Gastroesophageal sphincter (tissue), 4 donors: ENCODE data around the gene PNMA6A. TPM values are rescaled to one million over a fixed set of nuclear protein-coding genes. Genes with fewer than 3 reads are reported as not detected.
"Not testable (repeated sequence)": the region's sequence is repeated elsewhere in the genome, so short reads cannot be mapped to it uniquely, and the experiment has no call there.

Experiments
- ATAC-seq: fragments of 150-250 bp; one replicate; pipeline ENCODE4 v1.9.1; 2016; ENCODE audit warnings: mild to moderate bottlenecking, moderate library complexity
- H3K27ac ChIP-seq, 4 donors: fragments of 200-600 bp; sonication (generic) in 3 of 4; 1 replicate in 3 of 4; 2 replicates in 1 of 4; pipeline ENCODE4 v1.5.1; 2016 to 2019
- H3K27me3 ChIP-seq: fragments of 200-600 bp; sonication (generic); one replicate; pipeline ENCODE4 v1.5.1; 2019
- H3K36me3 ChIP-seq, 2 donors: fragments of 200-600 bp; sonication (generic); one replicate each; pipeline ENCODE4 v1.5.1; 2019; ENCODE audit warnings: control low read depth in 1 of 2
- H3K4me1 ChIP-seq, 3 donors: fragments of 200-600 bp; sonication (generic); 1 replicate in 2 of 3; 2 replicates in 1 of 3; pipeline ENCODE4 v1.5.1; 2016 to 2019; ENCODE audit warnings: control low read depth in 2 of 3
- H3K4me3 ChIP-seq, 2 donors: fragments of 200-600 bp; sonication (generic); one replicate each; pipeline ENCODE4 v1.5.1; 2019; ENCODE audit warnings: mild to moderate bottlenecking in 1 of 2, moderate library complexity in 1 of 2
- H3K9me3 ChIP-seq, 3 donors: fragments of 200-600 bp; sonication (generic); one replicate each; pipeline ENCODE4 v1.5.1; 2017 to 2019; ENCODE audit warnings: control low read depth in 2 of 3
- EP300 ChIP-seq: sonication (generic); formaldehyde crosslinking; IDR thresholded peaks from one replicate; pipeline ENCODE4 v1.6.1; 2017; ENCODE audit warnings: antibody characterized with exemption, mild to moderate bottlenecking
- POLR2A ChIP-seq, 2 donors: fragments of 450-650 bp; IDR thresholded peaks; one replicate each; pipeline ENCODE4 v1.6.1; 2017; ENCODE audit warnings: antibody characterized with exemption in 2 of 2, mild to moderate bottlenecking in 2 of 2, moderate library complexity in 1 of 2
- POLR2AphosphoS5 ChIP-seq: sonication (generic); formaldehyde crosslinking; IDR thresholded peaks from one replicate; pipeline ENCODE4 v1.6.1; 2017; ENCODE audit warnings: antibody characterized with exemption
- WGBS, 2 donors: methylation state at CpG; one replicate each; pipeline ENCODE4 v1.1.5; 2018; ENCODE audit warnings: low coverage in 1 of 2; 5-methylcytosine and 5-hydroxymethylcytosine counted together
- total RNA-seq, 4 donors: library from RNA; depleted of rRNA; stranded (reverse); fragments of >200 nt; gene quantifications; one replicate each; pipeline ENCODE4 v1.1.0, GENCODE V29; 2016
- TF ChIP-seq, protein P1 (sequence below), 4 experiments: fragments of 200-600 bp in 2 of 4; fragments of 450-650 bp in 2 of 4; sonication (generic) in 1 of 4; IDR thresholded peaks; one replicate each; pipeline ENCODE4 v1.5.1; 2017 to 2019; ENCODE audit warnings: antibody characterized with exemption in 4 of 4, mild to moderate bottlenecking in 2 of 4, moderate library complexity in 2 of 4

Gene PNMA6A
- total RNA-seq, 4 donors from 2014 or later, result 0.31 to 4.2 (median 2.3) TPM

DNA sequence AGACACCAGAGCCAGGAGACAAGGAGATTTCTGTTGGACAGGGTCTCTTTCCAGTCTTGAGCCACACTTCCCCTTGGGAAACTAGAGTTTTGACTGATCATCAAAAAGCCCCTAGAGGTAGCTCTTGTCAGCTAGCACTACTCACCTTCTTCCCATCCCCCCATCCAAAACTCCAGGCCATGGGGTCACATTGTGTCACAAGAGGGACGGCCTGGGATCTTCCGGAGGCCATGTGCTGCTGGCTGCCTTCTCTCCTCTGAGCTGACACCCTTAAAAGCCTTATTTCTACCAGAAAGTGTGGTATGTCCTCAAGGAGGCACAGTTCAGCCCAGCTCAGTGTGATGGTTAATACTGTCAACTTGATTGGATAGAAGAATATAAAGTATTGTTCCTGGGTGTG is 8.2 kb upstream of the PNMA6A start:
- Histone ChIP-seq H3K4me1 (no peaks in the 10 kb centered on the region), H3K27ac (no peak overlapping the region), H3K4me3 (no peak overlapping the region), H3K36me3 (no peaks in the 10 kb centered on the region), H3K9me3 (no peaks in the 10 kb centered on the region), H3K27me3 (peaks cover 10% of the 10 kb centered on the region)
- ATAC-seq, result no peak
- 17% methylated on average over 1 of the region's 2 CpGs; no CpG with 5 or more reads in 1 of the 2 donors for WGBS, 2 donors
- TF ChIP-seq POLR2AphosphoS5 (no peak), POLR2A (IDR thresholded peaks at IDR 0.05) (no peak), EP300 (no peak)
- TF ChIP-seq, protein P1, sequence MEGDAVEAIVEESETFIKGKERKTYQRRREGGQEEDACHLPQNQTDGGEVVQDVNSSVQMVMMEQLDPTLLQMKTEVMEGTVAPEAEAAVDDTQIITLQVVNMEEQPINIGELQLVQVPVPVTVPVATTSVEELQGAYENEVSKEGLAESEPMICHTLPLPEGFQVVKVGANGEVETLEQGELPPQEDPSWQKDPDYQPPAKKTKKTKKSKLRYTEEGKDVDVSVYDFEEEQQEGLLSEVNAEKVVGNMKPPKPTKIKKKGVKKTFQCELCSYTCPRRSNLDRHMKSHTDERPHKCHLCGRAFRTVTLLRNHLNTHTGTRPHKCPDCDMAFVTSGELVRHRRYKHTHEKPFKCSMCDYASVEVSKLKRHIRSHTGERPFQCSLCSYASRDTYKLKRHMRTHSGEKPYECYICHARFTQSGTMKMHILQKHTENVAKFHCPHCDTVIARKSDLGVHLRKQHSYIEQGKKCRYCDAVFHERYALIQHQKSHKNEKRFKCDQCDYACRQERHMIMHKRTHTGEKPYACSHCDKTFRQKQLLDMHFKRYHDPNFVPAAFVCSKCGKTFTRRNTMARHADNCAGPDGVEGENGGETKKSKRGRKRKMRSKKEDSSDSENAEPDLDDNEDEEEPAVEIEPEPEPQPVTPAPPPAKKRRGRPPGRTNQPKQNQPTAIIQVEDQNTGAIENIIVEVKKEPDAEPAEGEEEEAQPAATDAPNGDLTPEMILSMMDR (IDR thresholded peaks at IDR 0.05), result no peak

DNA sequence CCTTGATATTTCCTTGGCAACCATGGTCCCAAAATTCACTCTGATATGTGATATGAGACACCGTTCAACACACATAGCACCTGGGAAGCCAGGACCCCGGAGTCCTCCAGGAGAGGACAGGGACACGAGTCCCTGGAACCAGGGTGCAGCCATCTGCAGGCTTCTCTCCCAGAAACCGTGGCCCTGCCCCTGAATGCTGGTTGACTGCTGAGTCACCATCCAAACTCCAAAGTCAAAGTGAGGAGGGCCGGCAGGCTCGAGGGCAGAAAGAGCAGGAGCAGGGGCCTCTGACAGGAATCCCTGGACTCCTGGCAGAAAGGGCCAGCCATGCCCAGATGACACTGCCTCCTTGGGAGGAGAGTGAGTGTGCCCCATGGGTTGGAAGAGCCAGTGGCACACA is 6.9 kb upstream of the PNMA6A start:
- Histone ChIP-seq H3K9me3 (no peaks in the 10 kb centered on the region), H3K27ac (no peak overlapping the region), H3K27me3 (no peaks in the 10 kb centered on the region), H3K4me1 (no peaks in the 10 kb centered on the region), H3K4me3 (no peak overlapping the region), H3K36me3 (no peaks in the 10 kb centered on the region)
- ATAC-seq, result no peak
- no peak for TF ChIP-seq POLR2AphosphoS5
- no peak for TF ChIP-seq POLR2A (IDR thresholded peaks at IDR 0.05)
- TF ChIP-seq EP300, result no peak
- TF ChIP-seq, protein P1 (IDR thresholded peaks at IDR 0.05), result no peak
- 80% methylated on average over 1 of the region's 6 CpGs; no CpG with 5 or more reads in 1 of the 2 donors for WGBS, 2 donors

DNA sequence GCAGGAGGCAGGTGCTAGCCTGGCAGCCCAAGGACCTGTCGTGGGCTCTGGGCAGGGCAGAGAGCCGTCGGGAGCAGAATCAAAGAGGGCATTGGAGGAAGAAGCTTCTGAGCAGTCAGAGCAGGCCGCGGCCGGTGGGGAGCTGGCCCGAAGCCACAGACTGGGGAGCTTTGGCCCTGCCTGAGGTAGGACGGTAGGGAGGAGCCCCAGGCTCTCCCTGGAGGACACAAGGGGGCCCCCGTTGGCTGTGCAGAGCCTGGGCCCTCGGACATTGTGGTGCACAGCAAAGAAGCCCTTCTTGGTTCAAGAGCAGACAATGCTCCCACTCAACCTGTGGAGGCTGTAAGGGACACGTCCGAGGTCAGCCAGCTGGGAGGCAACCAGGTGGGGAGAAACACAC is 5.9 kb upstream of the PNMA6A start:
- H3K4me3 ChIP-seq, H3K36me3 ChIP-seq, ATAC-seq, H3K27me3 ChIP-seq, H3K4me1 ChIP-seq, H3K9me3 ChIP-seq, H3K27ac ChIP-seq: not testable (repeated sequence)
- WGBS, 2 donors, result no CpG with 5 or more reads among the region's 12 CpGs

DNA sequence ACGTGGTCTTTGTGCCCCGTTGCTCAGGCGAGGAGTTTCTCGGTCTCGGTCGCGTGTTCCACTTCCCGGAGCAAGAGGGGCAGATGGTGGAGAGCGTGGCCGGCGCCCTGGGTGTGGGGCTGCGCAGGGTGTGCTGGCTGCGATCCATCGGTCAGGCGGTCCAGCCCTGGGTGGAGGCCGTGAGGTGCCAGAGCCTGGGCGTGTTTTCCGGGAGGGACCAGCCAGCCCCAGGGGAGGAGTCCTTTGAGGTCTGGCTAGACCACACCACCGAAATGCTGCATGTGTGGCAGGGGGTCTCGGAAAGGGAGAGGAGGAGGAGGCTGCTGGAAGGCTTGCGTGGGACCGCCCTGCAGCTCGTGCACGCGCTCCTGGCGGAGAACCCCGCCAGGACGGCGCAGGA is 1.1 kb downstream of the PNMA6A start:
- H3K27me3 ChIP-seq, H3K4me3 ChIP-seq, ATAC-seq, H3K36me3 ChIP-seq, H3K4me1 ChIP-seq, H3K27ac ChIP-seq, H3K9me3 ChIP-seq: not testable (repeated sequence)
- no CpG with 5 or more reads among the region's 29 CpGs for WGBS, 2 donors

DNA sequence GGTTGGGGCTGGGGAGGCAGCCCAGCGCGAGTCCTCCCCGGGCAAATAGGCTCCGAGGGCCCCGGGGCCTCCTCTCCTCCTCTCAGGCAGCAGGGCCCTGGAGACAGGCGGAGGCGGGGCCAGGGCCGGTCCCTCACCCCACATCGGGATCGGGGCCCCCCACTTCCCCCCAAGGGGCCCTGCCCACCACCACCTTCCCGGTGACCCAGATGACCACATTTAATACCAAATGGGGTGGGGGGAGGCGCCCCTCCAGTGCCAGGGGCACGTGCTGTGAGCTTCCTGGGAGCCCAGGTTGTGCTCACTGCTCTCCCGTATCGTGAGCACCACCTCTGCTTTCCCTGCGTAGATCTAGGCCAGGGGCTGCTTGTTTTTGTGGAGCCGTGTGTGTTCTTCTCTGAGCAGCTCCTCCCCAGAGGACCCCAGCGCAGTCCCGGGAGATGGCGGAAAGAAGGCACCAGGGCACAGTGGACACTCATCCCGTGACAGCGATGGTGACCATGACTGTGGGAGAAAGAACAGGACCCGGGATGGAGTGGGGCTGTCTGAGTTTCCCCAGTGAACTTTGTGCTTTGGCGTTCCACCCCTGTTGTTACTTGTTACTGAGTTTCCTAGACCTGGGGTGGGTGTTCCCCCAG is 2.1 kb downstream of the PNMA6A start:
- no peak overlapping the region for H3K4me3 ChIP-seq
- H3K9me3 ChIP-seq, result no peaks in the 10 kb centered on the region
- no peaks in the 10 kb centered on the region for H3K36me3 ChIP-seq
- H3K27me3 ChIP-seq, result no peaks in the 10 kb centered on the region
- no peak for TF ChIP-seq POLR2A (IDR thresholded peaks at IDR 0.05)
- TF ChIP-seq POLR2AphosphoS5, result no peak
- no peak for TF ChIP-seq EP300
- TF ChIP-seq, protein P1 (IDR thresholded peaks at IDR 0.05), result no peak
- no peak for ATAC-seq
- no peaks in the 10 kb centered on the region for H3K4me1 ChIP-seq
- H3K27ac ChIP-seq, result no peak overlapping the region
- 90% methylated on average over 2 of the region's 24 CpGs; no CpG with 5 or more reads in 1 of the 2 donors for WGBS, 2 donors

DNA sequence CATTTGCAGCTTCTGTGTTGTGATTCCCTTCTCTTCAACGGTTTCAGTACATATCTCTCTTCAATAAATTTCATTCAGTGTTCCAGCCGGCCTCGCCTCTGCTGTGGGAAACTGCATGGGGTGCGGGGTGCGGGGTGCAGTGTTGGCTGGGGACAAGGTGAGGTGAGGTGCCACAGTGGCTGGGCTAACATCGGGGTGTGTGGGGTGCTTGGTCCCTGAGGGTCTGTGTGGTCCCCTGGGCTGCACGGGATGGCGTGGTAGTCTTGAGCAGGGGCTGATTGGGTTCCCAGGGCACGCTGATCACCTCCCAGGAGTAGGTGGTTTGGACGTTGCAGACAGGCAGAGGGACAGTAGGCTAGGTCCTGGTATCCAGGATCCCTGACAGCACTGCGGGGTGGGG is 2.7 kb downstream of the PNMA6A start:
- no peak overlapping the region for H3K4me3 ChIP-seq
- H3K27me3 ChIP-seq, result no peaks in the 10 kb centered on the region
- no peak overlapping the region for H3K27ac ChIP-seq
- no peaks in the 10 kb centered on the region for H3K36me3 ChIP-seq
- no peaks in the 10 kb centered on the region for H3K9me3 ChIP-seq
- TF ChIP-seq POLR2AphosphoS5, result no peak
- TF ChIP-seq, protein P1 (IDR thresholded peaks at IDR 0.05), result no peak
- TF ChIP-seq EP300, result no peak
- no peak for TF ChIP-seq POLR2A (IDR thresholded peaks at IDR 0.05)
- H3K4me1 ChIP-seq, result no peaks in the 10 kb centered on the region
- ATAC-seq, result no peak
- WGBS, 2 donors, result 33 to 73% methylated on average over 1 to 3 of the region's 11 CpGs
